ENCODE data around the gene SHISA5.
"Not testable (repeated sequence)": the region's sequence is repeated elsewhere in the genome, so short reads cannot be mapped to it uniquely, and the experiment has no call there.

SHISA5 gene

DNA sequence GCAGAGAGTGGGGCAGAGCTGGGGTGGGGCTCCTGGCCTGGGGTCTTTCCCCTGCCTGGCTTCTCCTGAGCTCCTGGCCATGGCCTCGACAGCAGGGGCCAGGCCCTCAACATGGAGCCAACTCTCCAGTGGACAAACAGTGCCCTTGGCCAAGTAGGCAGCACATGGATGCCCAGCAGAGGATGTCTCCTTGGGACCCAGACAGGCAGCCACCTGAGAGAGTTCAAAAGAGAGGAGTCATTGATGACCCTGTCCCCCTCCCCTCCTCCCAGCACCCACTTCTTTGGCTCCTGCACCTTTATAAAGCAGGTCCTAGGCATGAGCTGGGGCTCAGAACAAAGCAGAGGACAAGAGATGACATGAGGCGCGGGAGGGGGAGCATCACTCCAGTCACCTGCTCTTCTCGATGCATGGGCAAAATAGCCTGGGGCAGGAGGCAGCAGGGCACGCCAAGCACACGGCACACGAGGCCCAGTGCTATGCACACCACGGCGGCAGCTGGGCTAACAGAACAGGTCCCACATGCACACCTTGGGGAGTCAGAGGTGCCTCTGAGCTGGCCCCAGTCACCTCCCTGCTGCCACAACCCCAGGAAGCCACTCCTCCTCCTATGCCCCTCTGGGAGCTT, 27.4 kb downstream of the SHISA5 start:
- H3K36me3 Mint-ChIP-seq (ENCODE audit: low read depth) = peaks cover 31% of the 10 kb centered on the region
- no peak overlapping the region for H3K4me3 Mint-ChIP-seq
- peaks cover 45% of the 10 kb centered on the region for H3K4me1 Mint-ChIP-seq (ENCODE audit: low read depth)
- H3K27ac Mint-ChIP-seq = peak overlapping the region; percentile 77
- no peaks in the 10 kb centered on the region for H3K9me3 Mint-ChIP-seq
- no peaks in the 10 kb centered on the region for H3K27me3 Mint-ChIP-seq (ENCODE audit: low read depth)

- peaks cover 49% of the 10 kb centered on the region for H3K4me1 Mint-ChIP-seq (ENCODE audit: low read depth)
- peak overlapping the region; percentile 45 for H3K4me3 Mint-ChIP-seq
- no peaks in the 10 kb centered on the region for H3K9me3 Mint-ChIP-seq
- peaks cover 30% of the 10 kb centered on the region for H3K36me3 Mint-ChIP-seq (ENCODE audit: low read depth)
- no peaks in the 10 kb centered on the region for H3K27me3 Mint-ChIP-seq (ENCODE audit: low read depth)
- peak overlapping the region; percentile 87 for H3K27ac Mint-ChIP-seq
Measured at GRCh38 chr3:48475188-48475587, 28.8 kb downstream of the SHISA5 start.

DNA sequence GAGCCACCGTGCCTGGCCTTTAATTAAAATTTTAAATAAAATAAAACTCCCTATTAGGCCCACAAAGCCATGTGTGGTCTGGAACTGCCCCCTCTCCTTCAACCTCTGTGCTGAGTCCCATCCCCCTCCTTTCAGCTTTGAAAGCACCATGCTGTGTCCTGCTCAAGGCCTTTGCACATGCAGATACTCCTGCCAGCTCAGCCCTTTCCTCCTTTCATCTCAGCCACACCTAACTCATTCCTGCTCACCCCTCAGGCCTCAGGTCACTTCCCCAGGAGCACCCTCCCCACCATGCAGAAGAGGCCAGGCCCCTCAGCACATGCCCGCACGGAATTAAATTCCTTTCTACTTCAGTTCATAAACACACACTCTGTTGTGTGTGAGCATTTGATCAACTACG, 29.4 kb downstream of the SHISA5 start:
- Mint-ChIP-seq H3K4me3 (peak overlapping the region; percentile 45), H3K4me1 (ENCODE audit: low read depth) (peaks cover 51% of the 10 kb centered on the region)

GRCh38 chr3:48474031-48474430, 29.9 kb downstream of the SHISA5 start:
- not testable (repeated sequence) for H3K4me3 Mint-ChIP-seq; H3K27me3 Mint-ChIP-seq (ENCODE audit: low read depth); H3K9me3 Mint-ChIP-seq
- H3K27ac Mint-ChIP-seq = peak overlapping the region; percentile 96
- H3K4me1 Mint-ChIP-seq (ENCODE audit: low read depth) = peaks cover 54% of the 10 kb centered on the region
- peaks cover 34% of the 10 kb centered on the region for H3K36me3 Mint-ChIP-seq (ENCODE audit: low read depth)

More for the DNA sequence above, 29.4 kb downstream of the SHISA5 start:
- Mint-ChIP-seq H3K27me3 (ENCODE audit: low read depth) (no peaks in the 10 kb centered on the region), H3K9me3 (no peaks in the 10 kb centered on the region), H3K27ac (peak overlapping the region; percentile 87), H3K36me3 (ENCODE audit: low read depth) (peaks cover 32% of the 10 kb centered on the region)

GRCh38 chr3:48473617-48473952, 30.4 kb downstream of the SHISA5 start:
- Mint-ChIP-seq H3K27me3 (ENCODE audit: low read depth) (no peaks in the 10 kb centered on the region), H3K9me3 (no peaks in the 10 kb centered on the region), H3K36me3 (ENCODE audit: low read depth) (peaks cover 34% of the 10 kb centered on the region), H3K27ac (peak overlapping the region; percentile 96), H3K4me3 (peak overlapping the region; percentile 85), H3K4me1 (ENCODE audit: low read depth) (peaks cover 54% of the 10 kb centered on the region)

- H3K4me3 Mint-ChIP-seq = peak overlapping the region; percentile 85
- peaks cover 31% of the 10 kb centered on the region for H3K36me3 Mint-ChIP-seq (ENCODE audit: low read depth)
- H3K9me3 Mint-ChIP-seq = no peaks in the 10 kb centered on the region
- H3K27ac Mint-ChIP-seq = peak overlapping the region; percentile 96
- peaks cover 52% of the 10 kb centered on the region for H3K4me1 Mint-ChIP-seq (ENCODE audit: low read depth)
- H3K27me3 Mint-ChIP-seq (ENCODE audit: low read depth) = no peaks in the 10 kb centered on the region
Measured at GRCh38 chr3:48472923-48473616, 30.9 kb downstream of the SHISA5 start.

GRCh38 chr3:48472673-48472922, 31.4 kb downstream of the SHISA5 start:
- peak overlapping the region; percentile 85 for H3K4me3 Mint-ChIP-seq
- H3K27me3 Mint-ChIP-seq (ENCODE audit: low read depth) = no peaks in the 10 kb centered on the region
- H3K4me1 Mint-ChIP-seq (ENCODE audit: low read depth) = peaks cover 52% of the 10 kb centered on the region
- H3K9me3 Mint-ChIP-seq = no peaks in the 10 kb centered on the region
- peaks cover 34% of the 10 kb centered on the region for H3K36me3 Mint-ChIP-seq (ENCODE audit: low read depth)
- peak overlapping the region; percentile 96 for H3K27ac Mint-ChIP-seq

DNA sequence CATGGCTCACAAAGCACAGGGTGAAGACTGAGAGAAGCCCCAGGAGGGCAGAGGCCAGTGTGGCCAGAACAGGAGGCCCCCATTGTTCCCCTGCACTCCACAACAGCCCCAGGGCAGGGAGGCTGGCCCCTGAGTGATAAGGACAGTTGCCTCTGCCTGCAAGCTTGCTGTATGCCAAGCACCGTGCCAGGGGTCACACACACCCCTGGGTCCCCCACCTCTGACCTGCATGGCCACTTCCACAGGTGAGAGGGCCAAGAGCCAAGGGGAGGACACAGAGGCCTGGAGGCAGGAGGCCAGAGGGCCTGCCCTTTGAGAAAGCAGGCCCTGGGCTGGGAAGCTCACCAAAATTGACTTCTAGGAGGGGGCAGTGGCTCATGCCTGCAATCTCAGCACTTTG, 33.7 kb downstream of the SHISA5 start:
- Mint-ChIP-seq H3K4me1 (ENCODE audit: low read depth) (peaks cover 63% of the 10 kb centered on the region), H3K9me3 (no peaks in the 10 kb centered on the region), H3K27ac (peak overlapping the region; percentile 88), H3K4me3 (peak overlapping the region; percentile 68), H3K27me3 (ENCODE audit: low read depth) (no peaks in the 10 kb centered on the region), H3K36me3 (ENCODE audit: low read depth) (peaks cover 48% of the 10 kb centered on the region)

- Mint-ChIP-seq H3K9me3 (no peaks in the 10 kb centered on the region), H3K4me3 (peak overlapping the region; percentile 59), H3K27me3 (ENCODE audit: low read depth) (no peaks in the 10 kb centered on the region), H3K27ac (peak overlapping the region; percentile 61), H3K4me1 (ENCODE audit: low read depth) (peaks cover 58% of the 10 kb centered on the region), H3K36me3 (ENCODE audit: low read depth) (peaks cover 40% of the 10 kb centered on the region)
Measured at GRCh38 chr3:48469046-48469915, 34.7 kb downstream of the SHISA5 start.

GRCh38 chr3:48468329-48468731, 35.6 kb downstream of the SHISA5 start:
- peaks cover 53% of the 10 kb centered on the region for H3K4me1 Mint-ChIP-seq (ENCODE audit: low read depth)
- no peaks in the 10 kb centered on the region for H3K27me3 Mint-ChIP-seq (ENCODE audit: low read depth)
- no peaks in the 10 kb centered on the region for H3K9me3 Mint-ChIP-seq
- peak overlapping the region; percentile 93 for H3K4me3 Mint-ChIP-seq
- H3K27ac Mint-ChIP-seq = peak overlapping the region; percentile 95
- H3K36me3 Mint-ChIP-seq (ENCODE audit: low read depth) = peaks cover 45% of the 10 kb centered on the region

- peak overlapping the region; percentile 93 for H3K4me3 Mint-ChIP-seq
- peaks cover 48% of the 10 kb centered on the region for H3K4me1 Mint-ChIP-seq (ENCODE audit: low read depth)
- H3K27ac Mint-ChIP-seq = peak overlapping the region; percentile 95
- no peaks in the 10 kb centered on the region for H3K9me3 Mint-ChIP-seq
- H3K36me3 Mint-ChIP-seq (ENCODE audit: low read depth) = peaks cover 41% of the 10 kb centered on the region
- H3K27me3 Mint-ChIP-seq (ENCODE audit: low read depth) = no peaks in the 10 kb centered on the region
Measured at GRCh38 chr3:48467473-48468267, 36.3 kb downstream of the SHISA5 start.

DNA sequence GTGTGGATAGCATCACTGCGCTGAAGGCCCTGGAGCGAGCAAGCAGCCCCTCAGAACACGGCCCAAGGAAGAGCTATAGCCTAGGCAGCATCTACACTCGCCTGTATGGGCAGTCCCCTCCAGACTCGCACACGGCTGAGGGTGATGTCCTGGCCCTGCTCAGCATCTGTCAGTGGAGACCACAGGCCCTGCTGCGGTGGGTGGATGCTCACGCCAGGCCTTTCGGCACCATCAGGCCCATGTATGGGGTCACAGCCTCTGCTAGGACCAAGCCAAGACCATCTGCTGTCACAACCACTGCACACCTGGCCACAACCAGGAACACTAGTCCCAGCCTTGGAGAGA, 36.9 kb downstream of the SHISA5 start:
- Mint-ChIP-seq H3K4me3 (peak overlapping the region; percentile 93), H3K36me3 (ENCODE audit: low read depth) (peaks cover 40% of the 10 kb centered on the region), H3K9me3 (no peaks in the 10 kb centered on the region), H3K27ac (peak overlapping the region; percentile 95), H3K4me1 (ENCODE audit: low read depth) (peaks cover 46% of the 10 kb centered on the region), H3K27me3 (ENCODE audit: low read depth) (no peaks in the 10 kb centered on the region)

DNA sequence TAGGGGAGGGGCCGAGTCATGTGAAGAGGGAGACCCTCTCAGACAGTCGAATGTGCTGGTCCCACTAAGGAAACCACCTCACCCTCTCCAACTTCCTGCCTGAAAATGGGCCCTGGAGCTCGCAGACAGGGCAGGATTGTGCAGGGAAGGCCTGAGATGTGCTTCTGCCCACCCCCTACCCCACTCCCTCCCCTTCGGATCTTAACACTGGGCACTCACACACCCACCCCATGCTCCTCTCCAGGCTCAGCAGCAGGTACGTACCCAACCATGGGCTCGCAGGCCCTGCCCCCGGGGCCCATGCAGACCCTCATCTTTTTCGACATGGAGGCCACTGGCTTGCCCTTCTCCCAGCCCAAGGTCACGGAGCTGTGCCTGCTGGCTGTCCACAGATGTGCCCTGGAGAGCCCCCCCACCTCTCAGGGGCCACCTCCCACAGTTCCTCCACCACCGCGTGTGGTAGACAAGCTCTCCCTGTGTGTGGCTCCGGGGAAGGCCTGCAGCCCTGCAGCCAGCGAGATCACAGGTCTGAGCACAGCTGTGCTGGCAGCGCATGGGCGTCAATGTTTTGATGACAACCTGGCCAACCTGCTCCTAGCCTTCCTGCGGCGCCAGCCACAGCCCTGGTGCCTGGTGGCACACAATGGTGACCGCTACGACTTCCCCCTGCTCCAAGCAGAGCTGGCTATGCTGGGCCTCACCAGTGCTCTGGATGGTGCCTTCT, 37.4 kb downstream of the SHISA5 start:
- Mint-ChIP-seq H3K4me1 (ENCODE audit: low read depth) (peaks cover 46% of the 10 kb centered on the region), H3K36me3 (ENCODE audit: low read depth) (peaks cover 40% of the 10 kb centered on the region), H3K27me3 (ENCODE audit: low read depth) (no peaks in the 10 kb centered on the region), H3K27ac (peak overlapping the region; percentile 95), H3K4me3 (peak overlapping the region; percentile 93), H3K9me3 (no peaks in the 10 kb centered on the region)

Data from T-helper 1 cell treated with Interleukin-12 subunit alpha and Interleukin-12 subunit beta and Interleukin-4 antibody, amounts not matched to agents 30 μg/mL and 1 μg/mL, for 36 hours (primary cell).